ENCODE results near the gene POLN.

POLN gene

DNA sequence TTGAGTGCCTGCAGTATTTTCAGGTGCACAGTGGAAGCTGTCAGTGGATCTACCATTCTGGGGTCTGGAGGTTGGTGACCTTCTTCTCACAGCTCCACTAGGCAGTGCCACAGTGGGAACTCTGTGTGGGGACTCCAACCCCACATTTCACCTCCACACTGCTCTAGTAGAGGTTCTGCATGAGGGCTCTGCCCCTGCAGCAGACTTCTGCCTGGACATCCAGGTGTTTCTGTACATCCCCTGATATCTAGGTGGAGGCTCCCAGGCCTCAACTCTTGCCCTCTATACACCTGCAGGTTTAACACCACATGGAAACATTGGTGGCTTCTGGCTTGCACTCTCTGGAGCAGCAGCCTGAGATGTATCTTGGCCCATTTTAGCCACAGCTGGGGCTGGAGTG, 216.1 kb downstream of the POLN start:
- no peak for DNase-seq

- no peak for DNase-seq
These were observed 217.2 kb downstream of the POLN start for GRCh38 chr4:2024683-2025082.

All from right forelimb (tissue), 1 donor.